HEK293 (cell line): Measurements from ENCODE around the gene GLT1D1.

Experiments
- CTCF ChIA-PET: fragments of 350-600 bp; formaldehyde crosslinking; extraction: SDS; loops from one replicate; lab custom pipeline; 2021; ENCODE audit warnings: antibody characterized with exemption; lab: Yijun Ruan, JAX
- POLR2A ChIA-PET: fragments of 300-600 bp; formaldehyde crosslinking; extraction: SDS; loops from one replicate; lab custom pipeline; 2020; ENCODE audit warnings: antibody characterized with exemption, inconsistent platforms; lab: Yijun Ruan, JAX
- H3K27ac ChIP-seq: fragments of 200-500 bp; sonication (Bioruptor generic); 2 replicates; pipeline ENCODE4 v1.5.1; 2014; ENCODE audit warnings: low read depth, low read length, control low read depth, inconsistent platforms; ENCODE audit errors: extremely low read depth
- H3K36me3 ChIP-seq, 2 experiments: fragments of 200-500 bp in 1 of 2; sonication (Bioruptor generic) in 1 of 2; 1 replicate in 1 of 2; 2 replicates in 1 of 2; pipeline ENCODE4 v1.5.1; 2014 to 2017; ENCODE audit warnings: inconsistent platforms in 2 of 2, low read length in 2 of 2; ENCODE audit not compliant: control insufficient read depth in 2 of 2, insufficient read depth in 1 of 2
- H3K4me1 ChIP-seq: fragments of 200-500 bp; sonication (Bioruptor generic); 2 replicates; pipeline ENCODE4 v1.5.1; 2014; ENCODE audit warnings: mild to moderate bottlenecking, low read length, inconsistent platforms; ENCODE audit not compliant: control insufficient read depth, insufficient read depth
- H3K4me3 ChIP-seq: 2 replicates; pipeline ENCODE4 v1.5.1; 2011; ENCODE audit warnings: low read depth, mild to moderate bottlenecking, control low read depth, low read length, moderate library complexity
- H3K9me3 ChIP-seq: fragments of 200-500 bp; sonication (Bioruptor generic); 2 replicates; pipeline ENCODE4 v1.5.1; 2014; ENCODE audit warnings: low read depth, low read length, inconsistent platforms; ENCODE audit not compliant: control insufficient read depth, insufficient read depth
- GLIS2 ChIP-seq: fragments of 450-650 bp; formaldehyde crosslinking; IDR thresholded peaks from 2 replicates; pipeline ENCODE4 v1.5.1; 2016; ENCODE audit warnings: missing biosample characterization, missing genetic modification characterization
- KLF1 ChIP-seq: fragments of 450-650 bp; formaldehyde crosslinking; IDR thresholded peaks from 2 replicates; pipeline ENCODE4 v1.5.1; 2016; ENCODE audit warnings: missing biosample characterization, missing genetic modification characterization
- KLF10 ChIP-seq: fragments of 450-650 bp; IDR thresholded peaks from 2 replicates; pipeline ENCODE4 v1.5.1; 2018; ENCODE audit warnings: missing biosample characterization, mild to moderate bottlenecking, missing genetic modification characterization
- RBAK ChIP-seq: fragments of 450-650 bp; formaldehyde crosslinking; IDR thresholded peaks from 2 replicates; pipeline ENCODE4 v1.5.1; 2016; ENCODE audit warnings: missing biosample characterization, missing genetic modification characterization
- SALL2 ChIP-seq: fragments of 450-650 bp; formaldehyde crosslinking; IDR thresholded peaks from 2 replicates; pipeline ENCODE4 v1.5.0; 2017; ENCODE audit warnings: missing biosample characterization, mild to moderate bottlenecking, missing genetic modification characterization, borderline replicate concordance
- ZBTB1 ChIP-seq: fragments of 450-650 bp; formaldehyde crosslinking; IDR thresholded peaks from 2 replicates; pipeline ENCODE4 v1.5.1; 2016; ENCODE audit warnings: missing biosample characterization, missing genetic modification characterization
- ZBTB7A ChIP-seq: fragments of 450-650 bp; formaldehyde crosslinking; IDR thresholded peaks from 2 replicates; pipeline ENCODE4 v1.5.1; 2016; ENCODE audit warnings: low read depth, missing biosample characterization, missing genetic modification characterization
- ZBTB8A ChIP-seq: fragments of 450-650 bp; formaldehyde crosslinking; IDR thresholded peaks from 2 replicates; pipeline ENCODE4 v1.5.1; 2016; ENCODE audit warnings: missing biosample characterization, missing genetic modification characterization
- ZFP41 ChIP-seq: fragments of 450-650 bp; formaldehyde crosslinking; IDR thresholded peaks from 2 replicates; pipeline ENCODE4 v1.5.1; 2016; ENCODE audit warnings: missing biosample characterization, missing genetic modification characterization, borderline replicate concordance
- ZIC2 ChIP-seq: fragments of 450-650 bp; formaldehyde crosslinking; IDR thresholded peaks from 2 replicates; pipeline ENCODE4 v1.5.1; 2016; ENCODE audit warnings: missing biosample characterization, missing genetic modification characterization
- ZNF133 ChIP-seq: fragments of 450-650 bp; formaldehyde crosslinking; IDR thresholded peaks from 2 replicates; pipeline ENCODE4 v1.5.1; 2016; ENCODE audit warnings: missing biosample characterization, missing genetic modification characterization
- ZNF169 ChIP-seq: fragments of 450-650 bp; formaldehyde crosslinking; IDR thresholded peaks from 2 replicates; pipeline ENCODE4 v1.5.1; 2016; ENCODE audit warnings: missing biosample characterization, missing genetic modification characterization
- ZNF174 ChIP-seq: fragments of 450-650 bp; formaldehyde crosslinking; IDR thresholded peaks from 2 replicates; pipeline ENCODE4 v1.5.0; 2017; ENCODE audit warnings: missing biosample characterization, mild to moderate bottlenecking, missing genetic modification characterization
- ZNF184 ChIP-seq: fragments of 450-650 bp; IDR thresholded peaks from 2 replicates; pipeline ENCODE4 v1.5.1; 2018; ENCODE audit warnings: missing biosample characterization, mild to moderate bottlenecking, missing genetic modification characterization
- ZNF221 ChIP-seq: fragments of 450-650 bp; formaldehyde crosslinking; IDR thresholded peaks from 2 replicates; pipeline ENCODE4 v1.5.1; 2017; ENCODE audit warnings: missing biosample characterization, missing genetic modification characterization, borderline replicate concordance
- ZNF350 ChIP-seq: fragments of 450-650 bp; formaldehyde crosslinking; IDR thresholded peaks from 2 replicates; pipeline ENCODE4 v1.5.0; 2017; ENCODE audit warnings: missing biosample characterization, mild to moderate bottlenecking, missing genetic modification characterization
- ZNF394 ChIP-seq: fragments of 450-650 bp; formaldehyde crosslinking; IDR thresholded peaks from 2 replicates; pipeline ENCODE4 v1.5.1; 2016; ENCODE audit warnings: missing biosample characterization, missing genetic modification characterization, mild to moderate bottlenecking, moderate library complexity, borderline replicate concordance
- ZNF433 ChIP-seq: fragments of 450-650 bp; formaldehyde crosslinking; IDR thresholded peaks from 2 replicates; pipeline ENCODE4 v1.5.1; 2016; ENCODE audit warnings: missing biosample characterization, missing genetic modification characterization, low read depth
- ZNF48 ChIP-seq: fragments of 450-650 bp; formaldehyde crosslinking; IDR thresholded peaks from 2 replicates; pipeline ENCODE4 v1.5.1; 2016; ENCODE audit warnings: missing biosample characterization, missing genetic modification characterization
- ZNF530 ChIP-seq: fragments of 450-650 bp; formaldehyde crosslinking; IDR thresholded peaks from 2 replicates; pipeline ENCODE4 v1.5.1; 2016; ENCODE audit warnings: low read depth, missing biosample characterization, missing genetic modification characterization
- ZNF544 ChIP-seq: fragments of 450-650 bp; formaldehyde crosslinking; IDR thresholded peaks from 2 replicates; pipeline ENCODE4 v1.5.0; 2017; ENCODE audit warnings: missing biosample characterization, missing genetic modification characterization
- ZNF621 ChIP-seq: fragments of 450-650 bp; formaldehyde crosslinking; IDR thresholded peaks from 2 replicates; pipeline ENCODE4 v1.5.1; 2017; ENCODE audit warnings: missing biosample characterization, missing genetic modification characterization
- ZNF660 ChIP-seq: fragments of 450-650 bp; IDR thresholded peaks from 2 replicates; pipeline ENCODE4 v1.5.1; 2018; ENCODE audit warnings: missing biosample characterization, mild to moderate bottlenecking, missing genetic modification characterization
- ZSCAN16 ChIP-seq: fragments of 450-650 bp; formaldehyde crosslinking; IDR thresholded peaks from 2 replicates; pipeline ENCODE4 v1.5.1; 2016; ENCODE audit warnings: missing biosample characterization, missing genetic modification characterization
- ZSCAN23 ChIP-seq: fragments of 450-650 bp; formaldehyde crosslinking; IDR thresholded peaks from 2 replicates; pipeline ENCODE4 v1.5.1; 2016; ENCODE audit warnings: missing biosample characterization, missing genetic modification characterization
- ZSCAN30 ChIP-seq: fragments of 450-650 bp; IDR thresholded peaks from 2 replicates; pipeline ENCODE4 v1.5.1; 2018; ENCODE audit warnings: missing biosample characterization, mild to moderate bottlenecking, missing genetic modification characterization, moderate library complexity
- ZSCAN4 ChIP-seq: fragments of 450-650 bp; formaldehyde crosslinking; IDR thresholded peaks from 2 replicates; pipeline ENCODE4 v1.5.1; 2017; ENCODE audit warnings: missing biosample characterization, missing genetic modification characterization
- ZXDB ChIP-seq: fragments of 450-650 bp; formaldehyde crosslinking; IDR thresholded peaks from 2 replicates; pipeline ENCODE4 v1.5.1; 2016; ENCODE audit warnings: missing biosample characterization, missing genetic modification characterization
- TF ChIP-seq, protein P1 (sequence below): fragments of 450-650 bp; formaldehyde crosslinking; IDR thresholded peaks from 2 replicates; pipeline ENCODE4 v1.5.1; 2017; ENCODE audit warnings: missing biosample characterization, mild to moderate bottlenecking, missing genetic modification characterization, moderate library complexity
- TF ChIP-seq, protein P2 (sequence below): fragments of 450-650 bp; formaldehyde crosslinking; IDR thresholded peaks from 2 replicates; pipeline ENCODE4 v1.5.1; 2016; ENCODE audit warnings: missing biosample characterization, missing genetic modification characterization

Gene GLT1D1

GRCh38 chr12:128823216-128823915 lies 29.9 kb upstream of the GLT1D1 start (continued):
- no peak for TF ChIP-seq ZNF184 (tag by site-specific recombination)
- TF ChIP-seq ZIC2 (tag by site-specific recombination), result no peak; the same call in 1 of the 2 replicates
- TF ChIP-seq GLIS2, result peak; percentile 49; the same call in 1 of the 2 replicates
- no peak for TF ChIP-seq SALL2
- no peak for TF ChIP-seq ZNF221
- no peak for TF ChIP-seq ZFP41 (tag by site-specific recombination)
- TF ChIP-seq ZBTB8A (tag by site-specific recombination), result no peak
- TF ChIP-seq ZSCAN23 (tag by site-specific recombination), result no peak
- no peak for TF ChIP-seq ZNF48 (tag by site-specific recombination)
- no peak for TF ChIP-seq ZNF433 (tag by site-specific recombination)
- no peak for TF ChIP-seq ZNF174 (tag by site-specific recombination)
- peak; percentile 62 for TF ChIP-seq KLF1
- TF ChIP-seq, protein P1, sequence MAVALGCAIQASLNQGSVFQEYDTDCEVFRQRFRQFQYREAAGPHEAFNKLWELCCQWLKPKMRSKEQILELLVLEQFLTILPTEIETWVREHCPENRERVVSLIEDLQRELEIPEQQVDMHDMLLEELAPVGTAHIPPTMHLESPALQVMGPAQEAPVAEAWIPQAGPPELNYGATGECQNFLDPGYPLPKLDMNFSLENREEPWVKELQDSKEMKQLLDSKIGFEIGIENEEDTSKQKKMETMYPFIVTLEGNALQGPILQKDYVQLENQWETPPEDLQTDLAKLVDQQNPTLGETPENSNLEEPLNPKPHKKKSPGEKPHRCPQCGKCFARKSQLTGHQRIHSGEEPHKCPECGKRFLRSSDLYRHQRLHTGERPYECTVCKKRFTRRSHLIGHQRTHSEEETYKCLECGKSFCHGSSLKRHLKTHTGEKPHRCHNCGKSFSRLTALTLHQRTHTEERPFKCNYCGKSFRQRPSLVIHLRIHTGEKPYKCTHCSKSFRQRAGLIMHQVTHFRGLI, result peak; percentile 44; the same call in 1 of the 2 replicates
- TF ChIP-seq ZNF133 (tag by site-specific recombination), result no peak
- no peak for TF ChIP-seq ZNF660 (tag by site-specific recombination)
- peak; percentile 30; the same call in 1 of the 2 replicates for TF ChIP-seq KLF10 (tag by site-specific recombination)
- no peak for TF ChIP-seq RBAK (tag by site-specific recombination)
- no peak for TF ChIP-seq ZSCAN4 (tag by site-specific recombination)
- TF ChIP-seq ZBTB7A (tag by site-specific recombination), result no peak

DNA sequence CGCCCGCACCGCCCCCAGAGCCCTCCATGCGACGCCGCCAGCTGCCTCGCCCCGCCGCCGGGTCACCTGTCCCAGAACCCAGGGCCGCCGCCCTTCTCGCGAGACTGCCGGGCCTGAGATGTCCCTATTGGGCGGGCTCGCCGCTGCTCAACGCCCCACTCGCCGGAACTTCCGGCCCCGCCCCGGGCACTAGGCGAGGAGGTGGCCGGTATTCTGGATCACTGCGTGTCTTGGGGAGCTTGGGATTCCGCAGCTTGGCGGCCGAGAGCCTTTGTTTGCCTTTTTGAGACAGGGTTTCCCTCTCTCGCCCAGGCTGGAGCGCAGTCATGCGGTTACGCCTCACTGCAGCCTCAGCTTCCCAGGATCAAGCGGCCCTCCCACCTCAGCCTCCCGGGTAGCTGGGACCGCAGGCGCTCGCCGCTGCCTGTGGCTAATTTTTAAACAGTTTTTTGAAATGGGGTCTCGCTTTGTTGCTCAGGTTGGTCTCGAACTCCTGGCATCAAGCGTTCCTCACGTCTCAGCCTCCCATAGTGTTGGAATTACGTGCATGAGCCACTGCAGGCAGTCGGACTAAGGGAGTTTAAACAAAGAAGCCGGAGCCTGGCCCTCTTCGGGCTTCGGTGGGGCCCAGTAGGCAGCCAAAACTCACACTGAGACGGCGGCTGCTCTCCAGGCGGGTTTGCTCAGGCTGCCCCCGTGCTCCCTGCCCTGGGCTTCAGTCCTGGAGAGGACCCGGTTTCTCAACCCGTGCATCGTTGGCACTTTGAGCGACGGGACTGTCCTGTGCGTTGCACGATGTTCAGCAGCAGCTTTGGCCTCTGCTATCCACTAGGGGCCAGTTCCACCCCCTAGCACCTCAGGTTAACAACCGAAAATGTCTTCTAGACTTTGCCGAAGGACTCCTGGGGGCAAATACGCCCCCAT lies 29.1 kb upstream of the GLT1D1 start, which contains the start of gene SLC15A4:
Gene SLC15A4 (minus strand): TSS at position 43 of the 924 bp plus-strand sequence. CDS start 15 bp downstream, at position 28.
- H3K36me3 ChIP-seq, result peaks cover 0 to 23% of the 10 kb centered on the region in 2 experiments; a peak in 2 of 3 replicates
- peak within 1 kb of the TSS; percentile 45 for H3K4me3 ChIP-seq
- no peaks in the 10 kb centered on the region for H3K9me3 ChIP-seq
- peak within 1 kb of the TSS; percentile 85 for H3K27ac ChIP-seq
- ChIA-PET CTCF (interaction anchor here (0.6 kb wide), 1 partner anchor 151 kb away, joined by 3 read pairs; no protein-coding TSS in a partner anchor), POLR2A (interaction anchor here (1.1 to 1.3 kb wide), 3 partner anchors 9 to 14 kb away, joined by 3 to 5 read pairs (median 4); no protein-coding TSS in a partner anchor)
- H3K4me1 ChIP-seq, result peaks cover 4% of the 10 kb centered on the region; the same call in 1 of the 2 replicates
- TF ChIP-seq ZNF530, result no peak
- TF ChIP-seq ZNF394 (tag by site-specific recombination), result peak; percentile 15; the same call in 1 of the 2 replicates
- TF ChIP-seq ZNF544, result no peak
- no peak for TF ChIP-seq ZNF621 (tag by site-specific recombination)
- no peak for TF ChIP-seq RBAK (tag by site-specific recombination)
- no peak for TF ChIP-seq ZNF350 (tag by site-specific recombination)
- no peak for TF ChIP-seq ZBTB1 (tag by site-specific recombination)
- no peak for TF ChIP-seq ZNF169 (tag by site-specific recombination)
- TF ChIP-seq, protein P2, sequence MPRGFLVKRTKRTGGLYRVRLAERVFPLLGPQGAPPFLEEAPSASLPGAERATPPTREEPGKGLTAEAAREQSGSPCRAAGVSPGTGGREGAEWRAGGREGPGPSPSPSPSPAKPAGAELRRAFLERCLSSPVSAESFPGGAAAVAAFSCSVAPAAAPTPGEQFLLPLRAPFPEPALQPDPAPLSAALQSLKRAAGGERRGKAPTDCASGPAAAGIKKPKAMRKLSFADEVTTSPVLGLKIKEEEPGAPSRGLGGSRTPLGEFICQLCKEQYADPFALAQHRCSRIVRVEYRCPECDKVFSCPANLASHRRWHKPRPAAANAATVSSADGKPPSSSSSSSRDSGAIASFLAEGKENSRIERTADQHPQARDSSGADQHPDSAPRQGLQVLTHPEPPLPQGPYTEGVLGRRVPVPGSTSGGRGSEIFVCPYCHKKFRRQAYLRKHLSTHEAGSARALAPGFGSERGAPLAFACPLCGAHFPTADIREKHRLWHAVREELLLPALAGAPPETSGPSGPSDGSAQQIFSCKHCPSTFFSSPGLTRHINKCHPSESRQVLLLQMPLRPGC (tag by site-specific recombination), result peak; percentile 9; the same call in 1 of the 2 replicates
- TF ChIP-seq ZSCAN16, result no peak
- peak; percentile 98 for TF ChIP-seq ZXDB
- no peak for TF ChIP-seq ZSCAN30 (tag by site-specific recombination)
- 0 out of 2 replicates have a peak, but pooled peaks have one; percentile 21 for TF ChIP-seq ZNF660 (tag by site-specific recombination)
